ENCODE measurements around the gene OGDHL. TPM values are rescaled to one million over a fixed set of nuclear protein-coding genes. Genes with fewer than 3 reads are reported as not detected.
A peak's percentile ranks its signal among the peaks of the same experiment; 100 is the strongest.

OGDHL gene
- total and polyA plus RNA-seq, 2 of the 13 experiments (the other 11 are each of a cell fraction or from before 2014, with no cell fraction given), result 3.0 to 9.8 TPM

GRCh38 chr10:49803988-49804387, 41.9 kb upstream of the OGDHL start:
- FAIRE-seq, result no peak
- H3K4me2 ChIP-seq (ENCODE audit: low read depth, low read length), result no peak overlapping the region
- CTCF ChIA-PET (ENCODE audit: low intra/inter-chr PET ratio, low total read pairs), result no interaction called here
- no peak overlapping the region for H3K9ac ChIP-seq (ENCODE audit: insufficient read depth, low read depth, low read length)
- H4K20me1 ChIP-seq (ENCODE audit: insufficient read depth, low read length), result no peaks in the 10 kb centered on the region
- H3K27me3 ChIP-seq (ENCODE audit: control insufficient read depth in 1 of 2, insufficient read depth in 2 of 2, low read length in 2 of 2), result no peaks in the 10 kb centered on the region; a peak in 1 of 5 replicates
- POLR2A ChIA-PET, result no interaction called here
- in situ Hi-C loops (cut with HindIII; ENCODE audit: extremely low pct_ligation_motif_present, low pct_unique_long_range_greater_than_20kb), result no loop called here
- no TSS peak for BruUV-seq (replicated peaks)
- TF ChIP-seq FOSL2 (CRISPR knock-in tag; IDR thresholded peaks at IDR 0.05), result peak; percentile 40
- no peak for TF ChIP-seq ZNF740 (CRISPR knock-in tag; IDR thresholded peaks at IDR 0.05)
- no peak for TF ChIP-seq ZBTB34 (CRISPR knock-in tag; IDR thresholded peaks at IDR 0.05)
- 43% methylated on average over 2 of the region's 2 CpGs for WGBS (ENCODE audit: low lambda C conversion rate)
- no peak for DNase-seq (ENCODE audit: low spot score)
- H3K79me2 ChIP-seq (ENCODE audit: insufficient read depth, low read length), result no peaks in the 10 kb centered on the region
- no peak for ATAC-seq
- no peaks in the 10 kb centered on the region for H3K4me1 ChIP-seq (ENCODE audit: insufficient read depth, low read length)
- no peak overlapping the region for H3K27ac ChIP-seq (ENCODE audit: extremely low read length, insufficient read depth, low read length)
- peaks cover 9% of the 10 kb centered on the region for H3K9me3 ChIP-seq (ENCODE audit: low read length)
- H3K36me3 ChIP-seq (replicated peaks in 1 of 2; ENCODE audit: control insufficient read depth in 1 of 2, insufficient read depth in 2 of 2, low read length in 2 of 2), result no peaks in the 10 kb centered on the region
- H3K4me3 ChIP-seq (replicated peaks in 1 of 3; ENCODE audit: insufficient read depth in 1 of 3, low read depth in 2 of 3, low read length in 3 of 3), result no peak overlapping the region
- no peak overlapping the region for H2AFZ ChIP-seq (ENCODE audit: low read length)
- intact Hi-C loops (cut with micrococcal nuclease; ENCODE audit: unreplicated experiment), result no loop called here

- FAIRE-seq (no peak), ATAC-seq (no peak), DNase-seq (ENCODE audit: low spot score) (no peak)
- Histone ChIP-seq H3K27ac (ENCODE audit: extremely low read length, insufficient read depth, low read length) (no peak overlapping the region), H3K9me3 (ENCODE audit: low read length) (no peaks in the 10 kb centered on the region), H2AFZ (ENCODE audit: low read length) (no peak overlapping the region), H3K4me3 (replicated peaks in 1 of 3; ENCODE audit: insufficient read depth in 1 of 3, low read depth in 2 of 3, low read length in 3 of 3) (no peak overlapping the region), H4K20me1 (ENCODE audit: insufficient read depth, low read length) (no peaks in the 10 kb centered on the region), H3K36me3 (replicated peaks in 1 of 2; ENCODE audit: control insufficient read depth in 1 of 2, insufficient read depth in 2 of 2, low read length in 2 of 2) (no peaks in the 10 kb centered on the region), H3K9ac (ENCODE audit: insufficient read depth, low read depth, low read length) (no peak overlapping the region), H3K27me3 (ENCODE audit: control insufficient read depth in 1 of 2, insufficient read depth in 2 of 2, low read length in 2 of 2) (peaks cover 0 to 6% of the 10 kb centered on the region in 2 experiments; a peak in 2 of 5 replicates), H3K4me1 (ENCODE audit: insufficient read depth, low read length) (no peaks in the 10 kb centered on the region), H3K4me2 (ENCODE audit: low read depth, low read length) (no peak overlapping the region), H3K79me2 (ENCODE audit: insufficient read depth, low read length) (no peaks in the 10 kb centered on the region)
- ChIA-PET POLR2A (no interaction called here), CTCF (ENCODE audit: low intra/inter-chr PET ratio, low total read pairs) (no interaction called here)
- in situ Hi-C loops (cut with HindIII; ENCODE audit: extremely low pct_ligation_motif_present, low pct_unique_long_range_greater_than_20kb) (no loop called here), intact Hi-C loops (cut with micrococcal nuclease; ENCODE audit: unreplicated experiment) (no loop called here)
- BruUV-seq (replicated peaks), result no TSS peak
- 69% methylated on average over 4 of the region's 4 CpGs for WGBS (ENCODE audit: low lambda C conversion rate)
- TF ChIP-seq UBTF (CRISPR knock-in tag; IDR thresholded peaks at IDR 0.05) (no peak), SAP130 (CRISPR knock-in tag; IDR thresholded peaks at IDR 0.05; ENCODE audit: low read depth) (no peak), ZNF350 (CRISPR knock-in tag; IDR thresholded peaks at IDR 0.05; ENCODE audit: borderline replicate concordance, low read depth) (no peak), PTBP1 (IDR thresholded peaks at IDR 0.05; ENCODE audit: low read depth, low read length, poor library complexity, severe bottlenecking) (no peak), POGZ (CRISPR knock-in tag; IDR thresholded peaks at IDR 0.05) (no peak), TFE3 (CRISPR knock-in tag; IDR thresholded peaks at IDR 0.05) (no peak), CBX1 (IDR thresholded peaks at IDR 0.05; ENCODE audit: low read depth) (no peak), HOMEZ (CRISPR knock-in tag; IDR thresholded peaks at IDR 0.05; ENCODE audit: low read depth) (no peak), ZNF580 (CRISPR knock-in tag; IDR thresholded peaks at IDR 0.05; ENCODE audit: borderline replicate concordance, low read depth) (no peak)
These were observed 36.2 kb upstream of the OGDHL start for GRCh38 chr10:49798275-49798674.
